Keratinocyte (primary cell): ENCODE measurements around the gene NSUN3. TPM values are rescaled to one million over a fixed set of nuclear protein-coding genes. Genes with fewer than 3 reads are reported as not detected.

Source experiments
- DNase-seq: peaks from one replicate; pipeline ENCODE4 v3.0.0-alpha.2; 2011; ENCODE audit warnings: low read depth, missing footprints, low spot score
- FAIRE-seq: peaks from 2 replicates; lab custom pipeline; 2011; peaks lifted over from hg19 to GRCh38; lab: Jason Lieb, UNC
- H2AFZ ChIP-seq: 2 replicates; pipeline ENCODE4 v1.6.0; 2012; ENCODE audit warnings: low read length, control low read depth, inconsistent platforms; ENCODE audit not compliant: control insufficient read depth
- H3K27ac ChIP-seq: 2 replicates; pipeline ENCODE4 v1.5.1; 2011; ENCODE audit warnings: low read length; ENCODE audit not compliant: control insufficient read depth, insufficient read depth
- H3K27me3 ChIP-seq: 3 replicates; pipeline ENCODE4 v1.6.0; 2011; ENCODE audit warnings: low read length; ENCODE audit not compliant: control insufficient read depth, insufficient read depth; ENCODE audit errors: extremely low read depth
- H3K36me3 ChIP-seq, 2 experiments: 2 replicates in 1 of 2; 3 replicates in 1 of 2; pipeline ENCODE4 v1.5.1; 2011; ENCODE audit warnings: low read length in 2 of 2, mild to moderate bottlenecking in 1 of 2; ENCODE audit not compliant: control insufficient read depth in 2 of 2, insufficient read depth in 2 of 2; ENCODE audit errors: extremely low read depth in 1 of 2
- H3K4me1 ChIP-seq: 3 replicates; pipeline ENCODE4 v1.5.1; 2011; ENCODE audit warnings: low read length; ENCODE audit not compliant: control insufficient read depth, insufficient read depth; ENCODE audit errors: extremely low read depth
- H3K4me2 ChIP-seq: 3 replicates; pipeline ENCODE4 v1.6.0; 2011; ENCODE audit warnings: low read depth, low read length; ENCODE audit not compliant: control insufficient read depth, insufficient read depth; ENCODE audit errors: extremely low read depth
- H3K4me3 ChIP-seq, 3 experiments: fragments of 200-600 bp in 1 of 3; sonication (generic) in 1 of 3; 2 replicates in 2 of 3; 3 replicates in 1 of 3; pipeline ENCODE4 v1.5.1; 2011 to 2016; ENCODE audit warnings: low read length in 3 of 3, mild to moderate bottlenecking in 3 of 3, control low read depth in 2 of 3, inconsistent platforms in 1 of 3, low read depth in 1 of 3, mixed read lengths in 1 of 3, mixed run types in 1 of 3, moderate library complexity in 1 of 3; ENCODE audit not compliant: control insufficient read depth in 2 of 3, insufficient read depth in 2 of 3; ENCODE audit errors: extremely low read depth in 1 of 3
- H3K79me2 ChIP-seq: 2 replicates; pipeline ENCODE4 v1.6.0; 2012; ENCODE audit warnings: low read length; ENCODE audit not compliant: control insufficient read depth, insufficient read depth
- H3K9ac ChIP-seq: 3 replicates; pipeline ENCODE4 v1.6.0; 2011; ENCODE audit warnings: low read length; ENCODE audit not compliant: control insufficient read depth, insufficient read depth; ENCODE audit errors: extremely low read depth
- H3K9me1 ChIP-seq: 3 replicates; pipeline ENCODE4 v1.6.0; 2011; ENCODE audit warnings: low read length; ENCODE audit not compliant: control insufficient read depth, insufficient read depth; ENCODE audit errors: extremely low read depth
- H3K9me3 ChIP-seq: 2 replicates; pipeline ENCODE4 v1.5.1; 2012; ENCODE audit warnings: low read depth, low read length; ENCODE audit not compliant: control insufficient read depth
- H4K20me1 ChIP-seq: 3 replicates; pipeline ENCODE4 v1.6.0; 2011; ENCODE audit warnings: low read length; ENCODE audit not compliant: control insufficient read depth, insufficient read depth; ENCODE audit errors: extremely low read depth
- EZH2 ChIP-seq: IDR thresholded peaks from one replicate; pipeline ENCODE4 v1.6.1; 2012; ENCODE audit warnings: inconsistent platforms, mild to moderate bottlenecking, low read length, moderate library complexity
- dilution Hi-C: fragments of 300-500 bp; cut with MboI; formaldehyde crosslinking; loops from one replicate; pipeline ENCODE4 v1.7.0; 2020; ENCODE audit warnings: low sequenced_read_pairs; ENCODE audit not compliant: extremely low pct_ligation_motif_present
- polyA plus RNA-seq, 5 experiments: library from polyadenylated mRNA; depleted of rRNA in 3 of 5; stranded (reverse) in 3 of 5; stranded (forward) in 1 of 5; unstranded in 1 of 5; fragments of >200 nt; gene quantifications; 1 replicate in 1 of 5; 2 replicates in 3 of 5; 3 replicates in 1 of 5; pipeline versions ENCODE4 v1.2.1 to v1.2.3, GENCODE V29; 2011 to 2012; ENCODE audit warnings: missing spikeins in 2 of 5, low read depth in 1 of 5, low replicate concordance in 1 of 5
- TF ChIP-seq, protein P1 (sequence below), 3 experiments: IDR thresholded peaks in 1 of 3; conservative IDR thresholded peaks in 1 of 3; optimal IDR thresholded peaks in 1 of 3; 2 replicates in 2 of 3; 3 replicates in 1 of 3; pipeline versions ENCODE3 to v1.5.1; 2011; ENCODE audit warnings: low read length in 3 of 3, mild to moderate bottlenecking in 3 of 3, moderate library complexity in 2 of 3, control low read depth in 1 of 3, inconsistent platforms in 1 of 3; ENCODE audit not compliant: insufficient read depth in 2 of 3; ENCODE audit errors: extremely low read depth in 1 of 3

NSUN3 gene
- polyA plus RNA-seq, 1 donor (not counting 4 experiments of a cell fraction or from before 2014, with no cell fraction given): 6.4 TPM

DNA sequence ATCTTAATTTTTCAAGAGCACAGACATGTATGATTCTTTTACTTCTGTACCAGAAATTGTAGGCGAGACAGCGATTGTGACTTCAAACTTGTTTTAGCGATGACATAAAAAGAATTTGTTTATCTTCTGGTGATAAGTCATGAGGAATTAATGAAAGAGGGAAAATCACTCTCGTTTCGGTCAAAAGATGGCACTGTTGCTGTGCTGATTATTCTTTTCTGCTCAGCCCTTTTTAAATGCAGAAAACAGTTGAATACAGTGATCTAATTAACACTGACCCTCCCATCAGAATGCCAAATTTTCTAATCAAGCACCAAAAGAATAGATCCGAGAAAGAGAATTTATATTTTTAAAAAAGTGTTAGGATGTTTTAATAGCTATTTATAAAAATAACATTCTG, 52.6 kb downstream of the NSUN3 start:
- FAIRE-seq: peak; percentile 62
- H3K36me3 ChIP-seq: no peaks in the 10 kb centered on the region
- no peaks in the 10 kb centered on the region for H3K79me2 ChIP-seq

DNA sequence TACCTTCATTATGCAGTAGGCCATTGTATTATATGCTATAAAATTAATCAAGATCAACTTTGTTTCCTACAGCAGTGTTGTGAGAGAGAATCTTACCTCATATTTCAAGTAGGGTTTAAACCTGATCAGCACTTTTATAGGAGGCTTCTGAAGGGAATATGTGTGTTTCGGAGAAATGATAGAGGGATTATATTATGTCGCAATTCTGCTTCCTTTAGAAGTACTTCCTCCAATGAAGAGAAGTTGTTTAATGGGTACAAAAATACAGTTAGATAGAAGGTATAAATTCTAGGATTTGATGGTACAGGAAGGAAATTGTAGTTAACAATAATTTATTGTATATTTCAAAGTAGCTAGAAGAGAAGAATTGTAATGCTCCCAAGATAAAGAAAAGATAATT, 54.9 kb downstream of the NSUN3 start:
- H2AFZ ChIP-seq: no peak overlapping the region
- H3K4me1 ChIP-seq: peaks cover 2% of the 10 kb centered on the region
- H3K27me3 ChIP-seq: no peaks in the 10 kb centered on the region
- no peak overlapping the region for H3K4me3 ChIP-seq
- TF ChIP-seq, protein P1, sequence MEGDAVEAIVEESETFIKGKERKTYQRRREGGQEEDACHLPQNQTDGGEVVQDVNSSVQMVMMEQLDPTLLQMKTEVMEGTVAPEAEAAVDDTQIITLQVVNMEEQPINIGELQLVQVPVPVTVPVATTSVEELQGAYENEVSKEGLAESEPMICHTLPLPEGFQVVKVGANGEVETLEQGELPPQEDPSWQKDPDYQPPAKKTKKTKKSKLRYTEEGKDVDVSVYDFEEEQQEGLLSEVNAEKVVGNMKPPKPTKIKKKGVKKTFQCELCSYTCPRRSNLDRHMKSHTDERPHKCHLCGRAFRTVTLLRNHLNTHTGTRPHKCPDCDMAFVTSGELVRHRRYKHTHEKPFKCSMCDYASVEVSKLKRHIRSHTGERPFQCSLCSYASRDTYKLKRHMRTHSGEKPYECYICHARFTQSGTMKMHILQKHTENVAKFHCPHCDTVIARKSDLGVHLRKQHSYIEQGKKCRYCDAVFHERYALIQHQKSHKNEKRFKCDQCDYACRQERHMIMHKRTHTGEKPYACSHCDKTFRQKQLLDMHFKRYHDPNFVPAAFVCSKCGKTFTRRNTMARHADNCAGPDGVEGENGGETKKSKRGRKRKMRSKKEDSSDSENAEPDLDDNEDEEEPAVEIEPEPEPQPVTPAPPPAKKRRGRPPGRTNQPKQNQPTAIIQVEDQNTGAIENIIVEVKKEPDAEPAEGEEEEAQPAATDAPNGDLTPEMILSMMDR (optimal IDR thresholded peaks at IDR 0.05 in 1 of 3, IDR thresholded peaks at IDR 0.05 in 1 of 3, conservative IDR thresholded peaks at IDR 0.05 in 1 of 3; ENCODE audit: extremely low read depth in 1 of 3, insufficient read depth in 2 of 3, low read length in 3 of 3): no peak
- no peak for TF ChIP-seq EZH2
- no peaks in the 10 kb centered on the region for H3K36me3 ChIP-seq
- H3K9me1 ChIP-seq: no peaks in the 10 kb centered on the region
- no peaks in the 10 kb centered on the region for H4K20me1 ChIP-seq
- no peak overlapping the region for H3K4me2 ChIP-seq
- DNase-seq (no peak), FAIRE-seq (no peak)
- H3K79me2 ChIP-seq: no peaks in the 10 kb centered on the region
- dilution Hi-C loops: no loop called here
- no peak overlapping the region for H3K27ac ChIP-seq
- no peaks in the 10 kb centered on the region for H3K9me3 ChIP-seq
- no peak overlapping the region for H3K9ac ChIP-seq

More for the DNA sequence above, 52.6 kb downstream of the NSUN3 start:
- H3K4me1 ChIP-seq: peaks cover 2% of the 10 kb centered on the region
- no peak overlapping the region for H3K9ac ChIP-seq
- dilution Hi-C loops: no loop called here
- H3K9me1 ChIP-seq: no peaks in the 10 kb centered on the region
- no peaks in the 10 kb centered on the region for H3K27me3 ChIP-seq
- no peak overlapping the region for H3K4me2 ChIP-seq
- no peaks in the 10 kb centered on the region for H3K9me3 ChIP-seq
- H4K20me1 ChIP-seq: no peaks in the 10 kb centered on the region
- TF ChIP-seq EZH2: no peak
- TF ChIP-seq, protein P1 (optimal IDR thresholded peaks at IDR 0.05 in 1 of 3, IDR thresholded peaks at IDR 0.05 in 1 of 3, conservative IDR thresholded peaks at IDR 0.05 in 1 of 3; ENCODE audit: extremely low read depth in 1 of 3, insufficient read depth in 2 of 3, low read length in 3 of 3): peak in 2 of 3 experiments; percentile 28 to 49
- DNase-seq: no peak
- H3K4me3 ChIP-seq: no peak overlapping the region
- no peak overlapping the region for H3K27ac ChIP-seq
- H2AFZ ChIP-seq: no peak overlapping the region
